ENCODE results near the gene TGFB1I1.

DNA sequence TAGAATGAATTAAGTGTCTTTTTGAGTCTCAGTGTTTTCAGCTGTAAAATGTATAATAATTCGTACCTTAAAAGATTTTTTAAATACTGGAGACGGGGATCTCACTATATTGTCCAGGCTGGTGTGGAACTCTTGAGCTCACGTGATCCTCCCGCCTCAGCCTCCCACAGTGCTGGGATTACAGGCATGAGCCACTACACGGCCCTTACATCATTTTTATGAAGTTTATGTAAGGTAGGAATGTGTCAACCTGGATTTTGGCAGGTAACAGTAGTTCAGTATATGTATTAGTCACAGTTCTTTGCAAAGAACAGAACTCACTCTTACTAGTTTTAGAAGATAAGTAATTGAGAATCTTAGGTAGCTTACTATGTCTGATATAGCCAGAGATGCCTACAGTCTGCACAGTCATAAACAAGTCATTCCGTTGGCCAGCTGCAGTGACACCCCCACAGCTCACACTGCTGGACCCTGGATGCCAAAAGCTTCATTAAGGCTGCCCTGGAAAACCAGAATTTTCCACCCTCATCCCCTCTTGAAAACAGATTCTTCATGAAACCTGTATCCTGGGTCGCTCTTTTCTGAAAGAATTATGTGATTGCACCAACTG lies 43.2 kb upstream of the TGFB1I1 start:
- no peak for TF ChIP-seq ZC3H10 (CRISPR knock-in tag; IDR thresholded peaks at IDR 0.05)
- TF ChIP-seq ZFP30 (CRISPR knock-in tag; IDR thresholded peaks at IDR 0.05), result no peak
- TF ChIP-seq ZNF8 (CRISPR knock-in tag; IDR thresholded peaks at IDR 0.05), result no peak
- TF ChIP-seq TOX (CRISPR knock-in tag; IDR thresholded peaks at IDR 0.05; ENCODE audit: borderline replicate concordance), result no peak
- no peak for TF ChIP-seq ARNTL (CRISPR knock-in tag; IDR thresholded peaks at IDR 0.05; ENCODE audit: borderline replicate concordance, low read depth)
- TF ChIP-seq, protein P1, sequence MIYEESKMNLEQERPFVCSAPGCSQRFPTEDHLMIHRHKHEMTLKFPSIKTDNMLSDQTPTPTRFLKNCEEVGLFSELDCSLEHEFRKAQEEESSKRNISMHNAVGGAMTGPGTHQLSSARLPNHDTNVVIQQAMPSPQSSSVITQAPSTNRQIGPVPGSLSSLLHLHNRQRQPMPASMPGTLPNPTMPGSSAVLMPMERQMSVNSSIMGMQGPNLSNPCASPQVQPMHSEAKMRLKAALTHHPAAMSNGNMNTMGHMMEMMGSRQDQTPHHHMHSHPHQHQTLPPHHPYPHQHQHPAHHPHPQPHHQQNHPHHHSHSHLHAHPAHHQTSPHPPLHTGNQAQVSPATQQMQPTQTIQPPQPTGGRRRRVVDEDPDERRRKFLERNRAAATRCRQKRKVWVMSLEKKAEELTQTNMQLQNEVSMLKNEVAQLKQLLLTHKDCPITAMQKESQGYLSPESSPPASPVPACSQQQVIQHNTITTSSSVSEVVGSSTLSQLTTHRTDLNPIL (CRISPR knock-in tag; IDR thresholded peaks at IDR 0.05; ENCODE audit: low read depth), result no peak
- TF ChIP-seq, protein P2, sequence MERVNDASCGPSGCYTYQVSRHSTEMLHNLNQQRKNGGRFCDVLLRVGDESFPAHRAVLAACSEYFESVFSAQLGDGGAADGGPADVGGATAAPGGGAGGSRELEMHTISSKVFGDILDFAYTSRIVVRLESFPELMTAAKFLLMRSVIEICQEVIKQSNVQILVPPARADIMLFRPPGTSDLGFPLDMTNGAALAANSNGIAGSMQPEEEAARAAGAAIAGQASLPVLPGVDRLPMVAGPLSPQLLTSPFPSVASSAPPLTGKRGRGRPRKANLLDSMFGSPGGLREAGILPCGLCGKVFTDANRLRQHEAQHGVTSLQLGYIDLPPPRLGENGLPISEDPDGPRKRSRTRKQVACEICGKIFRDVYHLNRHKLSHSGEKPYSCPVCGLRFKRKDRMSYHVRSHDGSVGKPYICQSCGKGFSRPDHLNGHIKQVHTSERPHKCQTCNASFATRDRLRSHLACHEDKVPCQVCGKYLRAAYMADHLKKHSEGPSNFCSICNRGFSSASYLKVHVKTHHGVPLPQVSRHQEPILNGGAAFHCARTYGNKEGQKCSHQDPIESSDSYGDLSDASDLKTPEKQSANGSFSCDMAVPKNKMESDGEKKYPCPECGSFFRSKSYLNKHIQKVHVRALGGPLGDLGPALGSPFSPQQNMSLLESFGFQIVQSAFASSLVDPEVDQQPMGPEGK (CRISPR knock-in tag; IDR thresholded peaks at IDR 0.05; ENCODE audit: borderline replicate concordance), result no peak
- TF ChIP-seq OSR1 (CRISPR knock-in tag; IDR thresholded peaks at IDR 0.05), result no peak
